K562 (cell line): ENCODE data around the gene AHCYL2. TPM values are rescaled to one million over a fixed set of nuclear protein-coding genes. Genes with fewer than 3 reads are reported as not detected.

ENCODE experiments used
- MGA ChIP-seq: fragments of 450-650 bp; IDR thresholded peaks from 2 replicates; pipeline ENCODE4 v1.6.1; 2016; ENCODE audit warnings: mild to moderate bottlenecking, moderate library complexity
- ZNF41 ChIP-seq: fragments of 250-450 bp; sonication (Bioruptor Pico); conservative IDR thresholded peaks from 2 replicates; pipeline ENCODE4 v1.4.0; 2020; ENCODE audit warnings: mild to moderate bottlenecking
- ZNF707 ChIP-seq: fragments of 250-450 bp; sonication (Bioruptor Pico); conservative IDR thresholded peaks from 2 replicates; pipeline ENCODE4 v1.8.0; 2022; ENCODE audit warnings: inconsistent platforms, mild to moderate bottlenecking, moderate library complexity
- polyA plus RNA-seq, 8 experiments: library from polyadenylated mRNA; depleted of rRNA in 4 of 8; stranded (reverse) in 5 of 8; unstranded in 3 of 8; fragments of >200 nt; fragmentation: Nextera tagmentation in 2 of 8; fragmentation: Illumina TruSeq in 1 of 8; extraction: Ambion mirVana in 2 of 8; extraction: Trizol in 1 of 8; gene quantifications; 2 replicates each; pipeline versions ENCODE4 v1.2.1 to v1.2.3, GENCODE V29; 2011 to 2014; ENCODE audit warnings: inconsistent platforms in 1 of 8, missing spikeins in 1 of 8
- total RNA-seq, 7 experiments: library from RNA; depleted of rRNA in 6 of 7; stranded (reverse); fragments of >200 nt in 6 of 7; fragmentation: Illumina TruSeq in 2 of 7; extraction: Trizol in 2 of 7; gene quantifications; 2 replicates each; pipeline versions ENCODE4 v1.2.1 to v1.2.3, GENCODE V29; 2011 to 2021; ENCODE audit warnings: low replicate concordance in 1 of 7

Gene AHCYL2
- total and polyA plus RNA-seq, 9 of the 15 experiments (the other 6 are each of a cell fraction or from before 2014, with no cell fraction given): 0.93 to 10.5 (median 5.2) TPM

- TF ChIP-seq MGA: no peak
- TF ChIP-seq ZNF707 (CRISPR knock-in tag): no peak
- TF ChIP-seq ZNF41: no peak
These were observed 160.3 kb downstream of the AHCYL2 start (continued) for GRCh38 chr7:129385116-129385515.
